GM12878 (cell line): ENCODE measurements around the gene PPP1R37. TPM values are rescaled to one million over a fixed set of nuclear protein-coding genes. Genes with fewer than 3 reads are reported as not detected.

ENCODE experiments used
- ASH2L ChIP-seq: fragments of 300-600, 200-600 bp; sonication (generic); IDR thresholded peaks from 2 replicates; pipeline ENCODE4 v1.6.1; 2017; ENCODE audit warnings: low read depth, mild to moderate bottlenecking, borderline replicate concordance
- CBFB ChIP-seq: IDR thresholded peaks from 2 replicates; pipeline ENCODE4 v1.6.1; 2016; ENCODE audit warnings: antibody characterized with exemption, low read depth
- EED ChIP-seq: sonication (generic); IDR thresholded peaks from 2 replicates; pipeline ENCODE4 v1.6.1; 2016; ENCODE audit warnings: antibody characterized with exemption, low read depth
- EGR1 ChIP-seq, 2 experiments: IDR thresholded peaks; 1 replicate in 1 of 2; 2 replicates in 1 of 2; pipeline ENCODE4 v1.6.1; 2011 to 2012; ENCODE audit warnings: low read depth in 2 of 2, low read length in 2 of 2, borderline replicate concordance in 1 of 2, mild to moderate bottlenecking in 1 of 2, moderate library complexity in 1 of 2
- KDM1A ChIP-seq: fragments of 200-600 bp; sonication (generic); IDR thresholded peaks from 2 replicates; pipeline ENCODE4 v1.6.1; 2016; ENCODE audit warnings: borderline replicate concordance
- MYC ChIP-seq: IDR thresholded peaks from 2 replicates; pipeline ENCODE4 v1.6.1; 2011; ENCODE audit warnings: mild to moderate bottlenecking, low read length, moderate library complexity, inconsistent platforms; ENCODE audit not compliant: insufficient read depth, insufficient replicate concordance, insufficient read length, severe bottlenecking
- POLR2AphosphoS2 ChIP-seq: IDR thresholded peaks from 2 replicates; pipeline ENCODE4 v1.6.1; 2011; ENCODE audit warnings: low read depth, mild to moderate bottlenecking, low read length, improper control_type of control experiment, moderate library complexity
- RB1 ChIP-seq: fragments of 450-650 bp; formaldehyde crosslinking; IDR thresholded peaks from 2 replicates; pipeline ENCODE4 v1.6.1; 2017; ENCODE audit warnings: mild to moderate bottlenecking, borderline replicate concordance
- RELA ChIP-seq: fragments of 450-650 bp; IDR thresholded peaks from 2 replicates; pipeline ENCODE4 v1.8.0; 2014; ENCODE audit warnings: borderline replicate concordance; ENCODE audit not compliant: partially characterized antibody
- SMAD1 ChIP-seq: fragments of 450-650 bp; IDR thresholded peaks from 2 replicates; pipeline ENCODE4 v1.6.1; 2018; ENCODE audit warnings: mild to moderate bottlenecking, low read depth; ENCODE audit not compliant: partially characterized antibody
- TCF7 ChIP-seq: IDR thresholded peaks from 2 replicates; pipeline ENCODE4 v1.6.1; 2014; ENCODE audit warnings: antibody characterized with exemption, borderline replicate concordance
- ZNF384 ChIP-seq: IDR thresholded peaks from 2 replicates; pipeline ENCODE4 v1.6.1; 2012; ENCODE audit warnings: low read depth, mild to moderate bottlenecking, low read length, improper control_type of control experiment, borderline replicate concordance
- ZNF622 ChIP-seq: fragments of 450-650 bp; IDR thresholded peaks from 2 replicates; pipeline ENCODE4 v1.6.1; 2017; ENCODE audit warnings: mild to moderate bottlenecking, inconsistent platforms
- ZSCAN29 ChIP-seq: fragments of 450-650 bp; IDR thresholded peaks from 2 replicates; pipeline ENCODE4 v1.6.1; 2017; ENCODE audit warnings: mild to moderate bottlenecking, moderate library complexity
- polyA plus RNA-seq, 11 experiments: library from polyadenylated mRNA; depleted of rRNA in 4 of 11; unstranded in 6 of 11; stranded (reverse) in 5 of 11; fragments of >200 nt; fragmentation: Nextera tagmentation in 4 of 11; fragmentation: Illumina TruSeq in 1 of 11; extraction: Ambion mirVana in 4 of 11; extraction: Trizol in 1 of 11; gene quantifications; 1 replicate in 1 of 11; 2 replicates in 10 of 11; pipeline versions ENCODE4 v1.2.1 to v1.2.3, GENCODE V29; 2011 to 2016; ENCODE audit warnings: inconsistent platforms in 2 of 11, missing spikeins in 2 of 11, low read depth in 1 of 11
- total RNA-seq, 4 experiments: library from RNA; depleted of rRNA in 3 of 4; stranded (reverse); fragments of >200 nt in 3 of 4; fragmentation: Illumina TruSeq in 1 of 4; extraction: Trizol in 1 of 4; gene quantifications; 2 replicates each; pipeline versions ENCODE4 v1.2.1 to v1.2.3, GENCODE V29; 2013 to 2021
- TF ChIP-seq, protein P1 (sequence below): fragments of 450-650 bp; IDR thresholded peaks from 2 replicates; pipeline ENCODE4 v1.6.1; 2018; ENCODE audit warnings: mild to moderate bottlenecking, low read depth, moderate library complexity; ENCODE audit not compliant: partially characterized antibody
- TF ChIP-seq, protein P2 (sequence below): fragments of 450-650 bp; IDR thresholded peaks from 2 replicates; pipeline ENCODE4 v1.6.1; 2017; ENCODE audit warnings: mild to moderate bottlenecking, low read depth, inconsistent platforms; ENCODE audit not compliant: poor library complexity, severe bottlenecking
- TF ChIP-seq, protein P3 (sequence below): fragments of 450-650 bp; formaldehyde crosslinking; IDR thresholded peaks from 2 replicates; pipeline ENCODE4 v1.5.0; 2022; ENCODE audit warnings: mild to moderate bottlenecking, missing genetic modification characterization
- TF ChIP-seq, protein P4 (sequence below): IDR thresholded peaks from 2 replicates; pipeline ENCODE4 v1.6.1; 2011; ENCODE audit warnings: mild to moderate bottlenecking, low read depth, low read length, moderate library complexity; ENCODE audit not compliant: insufficient replicate concordance

PPP1R37 gene
- total and polyA plus RNA-seq, 10 of the 15 experiments (the other 5 are each of a cell fraction or from before 2014, with no cell fraction given), result 0.09 to 21.3 (median 5.1) TPM; not detected in 1

DNA sequence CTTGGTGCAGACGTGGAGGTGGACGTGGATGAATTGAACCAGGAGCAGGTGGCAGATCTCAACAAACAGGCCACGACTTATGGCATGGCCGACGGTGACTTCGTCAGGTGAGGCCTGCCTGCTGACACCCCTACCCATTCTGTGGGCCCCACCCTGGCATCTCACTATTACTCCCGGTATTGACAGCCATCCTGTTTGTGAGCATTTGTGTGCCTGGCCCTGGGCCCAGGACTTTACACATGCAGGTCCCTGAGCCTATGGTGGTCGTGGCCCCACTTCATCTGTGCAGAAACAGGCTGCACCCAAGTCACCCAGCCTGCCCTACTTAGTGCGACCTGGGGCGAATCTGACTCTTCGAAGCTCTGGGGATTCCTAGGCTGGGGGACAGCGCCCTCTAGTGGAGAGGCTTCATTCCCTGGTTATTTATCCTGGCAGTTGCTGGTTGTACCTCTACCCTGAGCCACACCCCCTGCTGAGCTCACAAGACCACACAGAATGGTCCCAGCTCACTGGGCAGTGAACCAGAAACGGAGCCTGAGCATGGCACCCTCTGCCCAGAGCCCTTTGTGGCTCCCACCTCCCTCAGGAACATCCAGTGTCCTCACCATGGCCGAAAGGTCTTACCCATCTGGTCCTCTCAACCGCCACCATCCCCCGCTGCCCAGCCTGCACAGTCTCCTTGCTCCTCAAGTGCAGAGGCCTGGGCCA, 33.6 kb upstream of the PPP1R37 start (continued):
- TF ChIP-seq ZSCAN29 (no peak), CBFB (no peak), RB1 (peak; percentile 41; the same call in 1 of the 2 replicates), EGR1 (IDR thresholded peaks at IDR 0.05; ENCODE audit: borderline replicate concordance in 1 of 2, low read depth in 2 of 2, low read length in 2 of 2) (no peak), EED (no peak), POLR2AphosphoS2 (no peak), ASH2L (no peak), RELA (peak; percentile 24), ZNF384 (no peak), TCF7 (no peak), ZNF622 (no peak), MYC (no peak), SMAD1 (no peak), KDM1A (no peak)
- TF ChIP-seq, protein P1, sequence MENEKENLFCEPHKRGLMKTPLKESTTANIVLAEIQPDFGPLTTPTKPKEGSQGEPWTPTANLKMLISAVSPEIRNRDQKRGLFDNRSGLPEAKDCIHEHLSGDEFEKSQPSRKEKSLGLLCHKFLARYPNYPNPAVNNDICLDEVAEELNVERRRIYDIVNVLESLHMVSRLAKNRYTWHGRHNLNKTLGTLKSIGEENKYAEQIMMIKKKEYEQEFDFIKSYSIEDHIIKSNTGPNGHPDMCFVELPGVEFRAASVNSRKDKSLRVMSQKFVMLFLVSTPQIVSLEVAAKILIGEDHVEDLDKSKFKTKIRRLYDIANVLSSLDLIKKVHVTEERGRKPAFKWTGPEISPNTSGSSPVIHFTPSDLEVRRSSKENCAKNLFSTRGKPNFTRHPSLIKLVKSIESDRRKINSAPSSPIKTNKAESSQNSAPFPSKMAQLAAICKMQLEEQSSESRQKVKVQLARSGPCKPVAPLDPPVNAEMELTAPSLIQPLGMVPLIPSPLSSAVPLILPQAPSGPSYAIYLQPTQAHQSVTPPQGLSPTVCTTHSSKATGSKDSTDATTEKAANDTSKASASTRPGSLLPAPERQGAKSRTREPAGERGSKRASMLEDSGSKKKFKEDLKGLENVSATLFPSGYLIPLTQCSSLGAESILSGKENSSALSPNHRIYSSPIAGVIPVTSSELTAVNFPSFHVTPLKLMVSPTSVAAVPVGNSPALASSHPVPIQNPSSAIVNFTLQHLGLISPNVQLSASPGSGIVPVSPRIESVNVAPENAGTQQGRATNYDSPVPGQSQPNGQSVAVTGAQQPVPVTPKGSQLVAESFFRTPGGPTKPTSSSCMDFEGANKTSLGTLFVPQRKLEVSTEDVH, result no peak
- TF ChIP-seq, protein P2, sequence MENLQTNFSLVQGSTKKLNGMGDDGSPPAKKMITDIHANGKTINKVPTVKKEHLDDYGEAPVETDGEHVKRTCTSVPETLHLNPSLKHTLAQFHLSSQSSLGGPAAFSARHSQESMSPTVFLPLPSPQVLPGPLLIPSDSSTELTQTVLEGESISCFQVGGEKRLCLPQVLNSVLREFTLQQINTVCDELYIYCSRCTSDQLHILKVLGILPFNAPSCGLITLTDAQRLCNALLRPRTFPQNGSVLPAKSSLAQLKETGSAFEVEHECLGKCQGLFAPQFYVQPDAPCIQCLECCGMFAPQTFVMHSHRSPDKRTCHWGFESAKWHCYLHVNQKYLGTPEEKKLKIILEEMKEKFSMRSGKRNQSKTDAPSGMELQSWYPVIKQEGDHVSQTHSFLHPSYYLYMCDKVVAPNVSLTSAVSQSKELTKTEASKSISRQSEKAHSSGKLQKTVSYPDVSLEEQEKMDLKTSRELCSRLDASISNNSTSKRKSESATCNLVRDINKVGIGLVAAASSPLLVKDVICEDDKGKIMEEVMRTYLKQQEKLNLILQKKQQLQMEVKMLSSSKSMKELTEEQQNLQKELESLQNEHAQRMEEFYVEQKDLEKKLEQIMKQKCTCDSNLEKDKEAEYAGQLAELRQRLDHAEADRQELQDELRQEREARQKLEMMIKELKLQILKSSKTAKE, result no peak
- TF ChIP-seq, protein P3, sequence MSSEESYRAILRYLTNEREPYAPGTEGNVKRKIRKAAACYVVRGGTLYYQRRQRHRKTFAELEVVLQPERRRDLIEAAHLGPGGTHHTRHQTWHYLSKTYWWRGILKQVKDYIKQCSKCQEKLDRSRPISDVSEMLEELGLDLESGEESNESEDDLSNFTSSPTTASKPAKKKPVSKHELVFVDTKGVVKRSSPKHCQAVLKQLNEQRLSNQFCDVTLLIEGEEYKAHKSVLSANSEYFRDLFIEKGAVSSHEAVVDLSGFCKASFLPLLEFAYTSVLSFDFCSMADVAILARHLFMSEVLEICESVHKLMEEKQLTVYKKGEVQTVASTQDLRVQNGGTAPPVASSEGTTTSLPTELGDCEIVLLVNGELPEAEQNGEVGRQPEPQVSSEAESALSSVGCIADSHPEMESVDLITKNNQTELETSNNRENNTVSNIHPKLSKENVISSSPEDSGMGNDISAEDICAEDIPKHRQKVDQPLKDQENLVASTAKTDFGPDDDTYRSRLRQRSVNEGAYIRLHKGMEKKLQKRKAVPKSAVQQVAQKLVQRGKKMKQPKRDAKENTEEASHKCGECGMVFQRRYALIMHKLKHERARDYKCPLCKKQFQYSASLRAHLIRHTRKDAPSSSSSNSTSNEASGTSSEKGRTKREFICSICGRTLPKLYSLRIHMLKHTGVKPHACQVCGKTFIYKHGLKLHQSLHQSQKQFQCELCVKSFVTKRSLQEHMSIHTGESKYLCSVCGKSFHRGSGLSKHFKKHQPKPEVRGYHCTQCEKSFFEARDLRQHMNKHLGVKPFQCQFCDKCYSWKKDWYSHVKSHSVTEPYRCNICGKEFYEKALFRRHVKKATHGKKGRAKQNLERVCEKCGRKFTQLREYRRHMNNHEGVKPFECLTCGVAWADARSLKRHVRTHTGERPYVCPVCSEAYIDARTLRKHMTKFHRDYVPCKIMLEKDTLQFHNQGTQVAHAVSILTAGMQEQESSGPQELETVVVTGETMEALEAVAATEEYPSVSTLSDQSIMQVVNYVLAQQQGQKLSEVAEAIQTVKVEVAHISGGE (CRISPR knock-in tag), result no peak
- TF ChIP-seq, protein P4, sequence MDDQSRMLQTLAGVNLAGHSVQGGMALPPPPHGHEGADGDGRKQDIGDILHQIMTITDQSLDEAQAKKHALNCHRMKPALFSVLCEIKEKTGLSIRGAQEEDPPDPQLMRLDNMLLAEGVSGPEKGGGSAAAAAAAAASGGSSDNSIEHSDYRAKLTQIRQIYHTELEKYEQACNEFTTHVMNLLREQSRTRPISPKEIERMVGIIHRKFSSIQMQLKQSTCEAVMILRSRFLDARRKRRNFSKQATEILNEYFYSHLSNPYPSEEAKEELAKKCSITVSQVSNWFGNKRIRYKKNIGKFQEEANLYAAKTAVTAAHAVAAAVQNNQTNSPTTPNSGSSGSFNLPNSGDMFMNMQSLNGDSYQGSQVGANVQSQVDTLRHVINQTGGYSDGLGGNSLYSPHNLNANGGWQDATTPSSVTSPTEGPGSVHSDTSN, result no peak
